ENCODE measurements around the gene PNISR. TPM values are rescaled to one million over a fixed set of nuclear protein-coding genes. Genes with fewer than 3 reads are reported as not detected.

PNISR gene
- total RNA-seq, 1 donor from 2014 or later, result 206 TPM

DNA sequence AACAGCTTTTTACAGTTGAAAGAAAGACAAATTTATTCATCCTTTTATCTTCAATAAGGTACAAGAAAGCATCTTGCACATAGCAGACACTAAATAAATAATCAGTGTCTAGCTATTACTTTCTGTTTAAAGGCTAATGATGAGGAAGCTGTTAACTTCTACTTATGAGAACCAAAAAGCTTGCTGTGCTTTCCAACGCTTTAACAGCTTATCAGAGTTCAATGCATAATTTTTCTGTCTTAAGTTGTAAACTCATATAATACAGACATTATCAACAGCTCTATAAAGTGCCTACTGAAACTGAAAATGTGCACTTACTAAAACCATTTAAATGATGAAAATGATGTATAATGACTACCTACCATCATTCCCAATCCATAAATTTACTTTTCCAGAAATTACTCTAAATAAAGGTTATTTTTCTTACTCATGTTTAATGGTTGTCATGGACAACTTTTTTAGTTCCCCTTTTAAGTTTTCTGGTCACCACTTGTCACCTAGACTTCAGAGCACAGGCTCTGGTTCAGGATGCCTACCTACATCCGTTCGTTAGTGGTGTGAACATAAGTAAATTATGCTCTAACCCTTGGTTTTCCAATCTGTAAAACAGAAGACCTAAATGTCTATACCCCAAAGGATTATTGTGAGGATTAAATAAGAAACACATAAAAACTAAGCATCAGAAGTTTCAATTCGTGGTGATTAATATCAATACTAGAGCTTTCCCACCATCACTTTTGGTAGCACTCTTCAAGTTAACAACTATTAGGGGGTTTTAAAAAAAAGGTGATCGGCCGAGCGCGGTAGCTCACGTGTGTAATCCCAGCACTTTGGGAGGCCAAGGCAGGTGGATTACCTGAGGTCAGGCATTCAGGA lies 8.0 kb downstream of the PNISR start:
- no peak overlapping the region for H3K4me3 Mint-ChIP-seq
- no peak overlapping the region for H3K27ac Mint-ChIP-seq

DNA sequence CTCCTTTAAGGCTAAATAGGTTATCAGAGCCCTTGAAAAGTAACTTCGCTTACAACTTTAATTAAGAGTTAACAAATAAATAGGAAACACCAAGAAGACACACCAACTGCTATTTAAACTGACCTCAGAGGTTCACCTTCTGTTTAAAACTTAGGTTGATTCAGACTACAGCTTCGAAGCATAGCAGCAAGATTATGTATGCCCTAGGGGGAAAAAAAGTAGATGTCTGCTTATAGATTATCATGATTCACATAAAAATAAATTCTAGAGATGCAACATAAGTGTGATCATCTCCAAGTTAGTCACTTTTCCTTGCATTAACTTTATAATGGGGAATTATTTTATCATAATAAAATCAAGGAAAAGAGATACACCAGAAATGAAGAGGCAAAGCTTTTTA lies 8.9 kb downstream of the PNISR start:
- Mint-ChIP-seq H3K36me3 (peaks cover 11% of the 10 kb centered on the region), H3K4me3 (no peak overlapping the region), H3K9me3 (no peaks in the 10 kb centered on the region), H3K27me3 (ENCODE audit: low read depth) (no peaks in the 10 kb centered on the region), H3K4me1 (peaks cover 12% of the 10 kb centered on the region), H3K27ac (peak overlapping the region; percentile 60)
- no peak for DNase-seq (ENCODE audit: low spot score in 2 of 2, unreplicated experiment in 2 of 2)
- TF ChIP-seq, protein P1, sequence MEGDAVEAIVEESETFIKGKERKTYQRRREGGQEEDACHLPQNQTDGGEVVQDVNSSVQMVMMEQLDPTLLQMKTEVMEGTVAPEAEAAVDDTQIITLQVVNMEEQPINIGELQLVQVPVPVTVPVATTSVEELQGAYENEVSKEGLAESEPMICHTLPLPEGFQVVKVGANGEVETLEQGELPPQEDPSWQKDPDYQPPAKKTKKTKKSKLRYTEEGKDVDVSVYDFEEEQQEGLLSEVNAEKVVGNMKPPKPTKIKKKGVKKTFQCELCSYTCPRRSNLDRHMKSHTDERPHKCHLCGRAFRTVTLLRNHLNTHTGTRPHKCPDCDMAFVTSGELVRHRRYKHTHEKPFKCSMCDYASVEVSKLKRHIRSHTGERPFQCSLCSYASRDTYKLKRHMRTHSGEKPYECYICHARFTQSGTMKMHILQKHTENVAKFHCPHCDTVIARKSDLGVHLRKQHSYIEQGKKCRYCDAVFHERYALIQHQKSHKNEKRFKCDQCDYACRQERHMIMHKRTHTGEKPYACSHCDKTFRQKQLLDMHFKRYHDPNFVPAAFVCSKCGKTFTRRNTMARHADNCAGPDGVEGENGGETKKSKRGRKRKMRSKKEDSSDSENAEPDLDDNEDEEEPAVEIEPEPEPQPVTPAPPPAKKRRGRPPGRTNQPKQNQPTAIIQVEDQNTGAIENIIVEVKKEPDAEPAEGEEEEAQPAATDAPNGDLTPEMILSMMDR (IDR thresholded peaks at IDR 0.05; ENCODE audit: unreplicated experiment), result no peak

More for the DNA sequence above, 8.0 kb downstream of the PNISR start:
- DNase-seq (ENCODE audit: low spot score in 2 of 2, unreplicated experiment in 2 of 2), result no peak
- TF ChIP-seq, protein P1 (IDR thresholded peaks at IDR 0.05; ENCODE audit: unreplicated experiment), result no peak
- Mint-ChIP-seq H3K4me1 (peaks cover 19% of the 10 kb centered on the region), H3K9me3 (no peaks in the 10 kb centered on the region), H3K36me3 (peaks cover 13% of the 10 kb centered on the region), H3K27me3 (ENCODE audit: low read depth) (no peaks in the 10 kb centered on the region)

- Mint-ChIP-seq H3K27me3 (ENCODE audit: low read depth) (no peaks in the 10 kb centered on the region), H3K27ac (no peak overlapping the region), H3K36me3 (peaks cover 14% of the 10 kb centered on the region), H3K4me1 (peaks cover 7% of the 10 kb centered on the region), H3K9me3 (no peaks in the 10 kb centered on the region), H3K4me3 (no peak overlapping the region)
- DNase-seq (ENCODE audit: low spot score in 2 of 2, unreplicated experiment in 2 of 2), result no peak
- TF ChIP-seq, protein P1 (IDR thresholded peaks at IDR 0.05; ENCODE audit: unreplicated experiment), result no peak
These were observed 9.7 kb downstream of the PNISR start for GRCh38 chr6:99415446-99415845.

DNA sequence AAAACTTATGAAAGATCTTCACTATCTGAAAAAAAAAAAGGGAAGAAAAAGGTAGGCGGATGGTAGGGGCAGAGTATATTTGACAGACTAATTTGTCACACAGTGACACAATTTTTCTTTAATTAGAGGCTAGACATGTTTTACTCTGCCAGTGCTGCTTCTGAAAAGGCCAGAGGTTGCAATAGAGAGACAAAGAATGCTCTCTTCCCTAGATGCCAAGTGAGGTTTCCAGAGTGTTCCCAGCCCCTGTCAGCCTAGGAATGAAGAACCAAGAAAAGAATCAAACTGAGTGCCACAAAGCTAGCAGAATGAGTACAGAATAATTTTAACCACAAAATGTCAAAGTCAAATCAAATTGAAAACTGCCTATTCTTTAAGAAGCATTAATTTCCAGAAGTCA lies 13.0 kb downstream of the PNISR start:
- Mint-ChIP-seq H3K4me1 (peaks cover 2% of the 10 kb centered on the region), H3K4me3 (no peak overlapping the region), H3K9me3 (no peaks in the 10 kb centered on the region), H3K27ac (no peak overlapping the region), H3K36me3 (peaks cover 30% of the 10 kb centered on the region), H3K27me3 (ENCODE audit: low read depth) (no peaks in the 10 kb centered on the region)
- no peak for DNase-seq (ENCODE audit: low spot score in 2 of 2, unreplicated experiment in 2 of 2)
- TF ChIP-seq, protein P1 (IDR thresholded peaks at IDR 0.05; ENCODE audit: unreplicated experiment), result no peak

GRCh38 chr6:99409672-99410071 lies 15.4 kb downstream of the PNISR start:
- Mint-ChIP-seq H3K4me1 (no peaks in the 10 kb centered on the region), H3K9me3 (no peaks in the 10 kb centered on the region), H3K4me3 (no peak overlapping the region), H3K36me3 (peaks cover 41% of the 10 kb centered on the region), H3K27me3 (ENCODE audit: low read depth) (no peaks in the 10 kb centered on the region), H3K27ac (no peak overlapping the region)
- no peak for DNase-seq (ENCODE audit: low spot score in 2 of 2, unreplicated experiment in 2 of 2)
- TF ChIP-seq, protein P1 (IDR thresholded peaks at IDR 0.05; ENCODE audit: unreplicated experiment), result no peak

All from mesothelial cell of epicardium (in vitro differentiated cells).